ENCODE data around the gene EPM2AIP1.
A peak's percentile ranks its signal among the peaks of the same experiment; 100 is the strongest.

EPM2AIP1 gene

DNA sequence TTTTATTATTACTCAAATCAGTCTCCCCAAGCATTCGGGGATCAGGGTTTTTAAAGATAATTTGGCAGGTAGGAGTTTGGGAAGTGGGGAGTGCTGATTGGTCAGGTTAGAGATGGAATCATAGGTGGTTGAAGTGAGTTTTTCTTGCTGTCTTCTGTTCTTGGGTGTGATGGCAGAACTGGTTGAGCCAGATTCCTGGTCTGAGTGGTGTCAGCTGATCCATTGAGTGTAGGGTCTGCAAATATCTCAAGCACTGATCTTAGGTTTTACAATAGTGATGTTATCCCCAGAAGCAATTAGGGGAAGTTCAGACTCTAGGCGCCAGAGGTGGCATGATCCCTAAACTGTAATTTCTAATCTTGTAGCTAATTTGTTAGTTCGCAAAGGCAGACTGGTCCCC is 27.5 kb downstream of the EPM2AIP1 start:
- TF ChIP-seq, protein P1, sequence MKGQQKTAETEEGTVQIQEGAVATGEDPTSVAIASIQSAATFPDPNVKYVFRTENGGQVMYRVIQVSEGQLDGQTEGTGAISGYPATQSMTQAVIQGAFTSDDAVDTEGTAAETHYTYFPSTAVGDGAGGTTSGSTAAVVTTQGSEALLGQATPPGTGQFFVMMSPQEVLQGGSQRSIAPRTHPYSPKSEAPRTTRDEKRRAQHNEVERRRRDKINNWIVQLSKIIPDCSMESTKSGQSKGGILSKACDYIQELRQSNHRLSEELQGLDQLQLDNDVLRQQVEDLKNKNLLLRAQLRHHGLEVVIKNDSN (IDR thresholded peaks at IDR 0.05), result peak; percentile 71
- TF ChIP-seq YY1 (IDR thresholded peaks at IDR 0.05; ENCODE audit: low read depth) (no peak), TEAD4 (IDR thresholded peaks at IDR 0.05) (peak; percentile 78)

DNA sequence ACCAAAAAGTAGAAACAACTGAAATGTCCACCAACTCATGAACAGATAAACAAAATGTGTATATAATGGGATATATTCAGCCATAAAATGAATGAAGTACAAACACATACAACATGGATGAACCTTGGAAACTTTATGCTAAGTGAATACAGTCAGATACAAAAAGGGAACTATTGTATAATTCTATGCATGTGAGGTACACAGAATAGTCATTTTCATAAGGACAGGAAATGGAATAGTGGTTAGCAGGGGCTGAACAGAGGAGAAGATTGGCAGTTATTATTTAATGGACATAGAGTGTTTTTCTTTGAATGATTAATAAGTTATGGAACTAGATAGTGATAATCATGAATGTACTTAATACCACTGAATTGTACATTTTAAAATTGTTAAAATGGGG is 28.1 kb downstream of the EPM2AIP1 start:
- TF ChIP-seq FOXM1 (IDR thresholded peaks at IDR 0.05; ENCODE audit: borderline replicate concordance, low read depth) (no peak), TEAD4 (IDR thresholded peaks at IDR 0.05) (no peak), CEBPB (IDR thresholded peaks at IDR 0.05) (no peak), RAD21 (IDR thresholded peaks at IDR 0.05; ENCODE audit: low read depth) (no peak), TAF1 (IDR thresholded peaks at IDR 0.05; ENCODE audit: low read depth) (no peak), YY1 (IDR thresholded peaks at IDR 0.05; ENCODE audit: low read depth) (no peak), NFIC (IDR thresholded peaks at IDR 0.05) (no peak), ZBTB7A (IDR thresholded peaks at IDR 0.05; ENCODE audit: low read depth) (no peak), EP300 (IDR thresholded peaks at IDR 0.05; ENCODE audit: borderline replicate concordance) (no peak)
- TF ChIP-seq, protein P1 (IDR thresholded peaks at IDR 0.05), result no peak
- TF ChIP-seq, protein P2, sequence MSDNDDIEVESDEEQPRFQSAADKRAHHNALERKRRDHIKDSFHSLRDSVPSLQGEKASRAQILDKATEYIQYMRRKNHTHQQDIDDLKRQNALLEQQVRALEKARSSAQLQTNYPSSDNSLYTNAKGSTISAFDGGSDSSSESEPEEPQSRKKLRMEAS (IDR thresholded peaks at IDR 0.05), result no peak
- TF ChIP-seq, protein P3, sequence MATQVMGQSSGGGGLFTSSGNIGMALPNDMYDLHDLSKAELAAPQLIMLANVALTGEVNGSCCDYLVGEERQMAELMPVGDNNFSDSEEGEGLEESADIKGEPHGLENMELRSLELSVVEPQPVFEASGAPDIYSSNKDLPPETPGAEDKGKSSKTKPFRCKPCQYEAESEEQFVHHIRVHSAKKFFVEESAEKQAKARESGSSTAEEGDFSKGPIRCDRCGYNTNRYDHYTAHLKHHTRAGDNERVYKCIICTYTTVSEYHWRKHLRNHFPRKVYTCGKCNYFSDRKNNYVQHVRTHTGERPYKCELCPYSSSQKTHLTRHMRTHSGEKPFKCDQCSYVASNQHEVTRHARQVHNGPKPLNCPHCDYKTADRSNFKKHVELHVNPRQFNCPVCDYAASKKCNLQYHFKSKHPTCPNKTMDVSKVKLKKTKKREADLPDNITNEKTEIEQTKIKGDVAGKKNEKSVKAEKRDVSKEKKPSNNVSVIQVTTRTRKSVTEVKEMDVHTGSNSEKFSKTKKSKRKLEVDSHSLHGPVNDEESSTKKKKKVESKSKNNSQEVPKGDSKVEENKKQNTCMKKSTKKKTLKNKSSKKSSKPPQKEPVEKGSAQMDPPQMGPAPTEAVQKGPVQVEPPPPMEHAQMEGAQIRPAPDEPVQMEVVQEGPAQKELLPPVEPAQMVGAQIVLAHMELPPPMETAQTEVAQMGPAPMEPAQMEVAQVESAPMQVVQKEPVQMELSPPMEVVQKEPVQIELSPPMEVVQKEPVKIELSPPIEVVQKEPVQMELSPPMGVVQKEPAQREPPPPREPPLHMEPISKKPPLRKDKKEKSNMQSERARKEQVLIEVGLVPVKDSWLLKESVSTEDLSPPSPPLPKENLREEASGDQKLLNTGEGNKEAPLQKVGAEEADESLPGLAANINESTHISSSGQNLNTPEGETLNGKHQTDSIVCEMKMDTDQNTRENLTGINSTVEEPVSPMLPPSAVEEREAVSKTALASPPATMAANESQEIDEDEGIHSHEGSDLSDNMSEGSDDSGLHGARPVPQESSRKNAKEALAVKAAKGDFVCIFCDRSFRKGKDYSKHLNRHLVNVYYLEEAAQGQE (IDR thresholded peaks at IDR 0.05; ENCODE audit: low read depth), result no peak

DNA sequence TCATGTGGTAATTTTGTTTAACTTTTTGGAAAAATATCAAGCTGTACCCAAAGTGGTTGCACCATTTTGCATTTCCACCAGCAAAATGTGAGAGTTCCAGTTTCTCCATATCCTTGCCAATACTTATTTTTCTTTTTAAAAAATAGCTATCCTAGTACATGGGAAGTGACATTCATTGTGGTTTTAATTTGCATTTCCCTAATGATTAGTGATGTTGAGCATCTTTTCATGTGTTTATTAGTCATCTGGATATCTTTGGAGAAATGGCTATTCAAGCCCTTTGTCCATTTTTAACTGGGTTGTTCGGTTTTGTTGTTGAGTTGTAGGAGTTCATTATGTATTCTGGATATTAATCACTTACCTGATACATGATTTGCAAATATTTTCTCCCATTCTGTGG is 28.6 kb downstream of the EPM2AIP1 start:
- TF ChIP-seq EP300 (IDR thresholded peaks at IDR 0.05; ENCODE audit: borderline replicate concordance), result no peak
- TF ChIP-seq, protein P2 (IDR thresholded peaks at IDR 0.05), result no peak
- no peak for TF ChIP-seq YY1 (IDR thresholded peaks at IDR 0.05; ENCODE audit: low read depth)
- no peak for TF ChIP-seq TEAD4 (IDR thresholded peaks at IDR 0.05)
- TF ChIP-seq EGR1 (IDR thresholded peaks at IDR 0.05), result no peak
- no peak for TF ChIP-seq RAD21 (IDR thresholded peaks at IDR 0.05; ENCODE audit: low read depth)
- TF ChIP-seq, protein P3 (IDR thresholded peaks at IDR 0.05; ENCODE audit: low read depth), result no peak
- TF ChIP-seq TAF1 (IDR thresholded peaks at IDR 0.05; ENCODE audit: low read depth), result no peak
- TF ChIP-seq TCF12 (IDR thresholded peaks at IDR 0.05; ENCODE audit: low read depth), result no peak
- TF ChIP-seq, protein P1 (IDR thresholded peaks at IDR 0.05), result no peak
- TF ChIP-seq NFIC (IDR thresholded peaks at IDR 0.05), result no peak
- no peak for TF ChIP-seq FOXM1 (IDR thresholded peaks at IDR 0.05; ENCODE audit: borderline replicate concordance, low read depth)
- no peak for TF ChIP-seq CEBPB (IDR thresholded peaks at IDR 0.05)
- no peak for TF ChIP-seq CREB1 (IDR thresholded peaks at IDR 0.05; ENCODE audit: low read depth)
- TF ChIP-seq ZBTB7A (IDR thresholded peaks at IDR 0.05; ENCODE audit: low read depth), result no peak

DNA sequence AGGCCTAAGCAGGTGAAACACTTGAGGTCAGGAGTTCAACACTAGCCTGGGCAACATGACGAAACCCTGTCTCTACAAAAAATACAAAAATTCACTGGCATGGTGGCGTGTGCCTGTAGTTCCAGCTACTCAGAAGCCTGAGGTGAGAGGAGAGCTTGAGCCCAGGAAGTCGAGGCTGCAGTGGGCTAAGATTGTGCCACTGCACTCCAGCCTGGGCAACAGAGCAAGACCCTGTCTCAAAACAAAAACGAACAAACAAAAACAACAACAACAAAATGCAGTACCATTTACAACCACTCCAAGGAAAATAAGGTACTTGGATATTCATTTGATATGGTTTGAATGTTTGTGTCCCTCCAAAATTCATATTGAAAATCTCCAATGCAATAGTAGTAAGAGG is 32.4 kb downstream of the EPM2AIP1 start:
- TF ChIP-seq CREB1 (IDR thresholded peaks at IDR 0.05; ENCODE audit: low read depth) (no peak), FOXM1 (IDR thresholded peaks at IDR 0.05; ENCODE audit: borderline replicate concordance, low read depth) (no peak), TCF12 (IDR thresholded peaks at IDR 0.05; ENCODE audit: low read depth) (no peak), TAF1 (IDR thresholded peaks at IDR 0.05; ENCODE audit: low read depth) (no peak), ZBTB7A (IDR thresholded peaks at IDR 0.05; ENCODE audit: low read depth) (no peak), YY1 (IDR thresholded peaks at IDR 0.05; ENCODE audit: low read depth) (no peak), EGR1 (IDR thresholded peaks at IDR 0.05) (no peak), CEBPB (IDR thresholded peaks at IDR 0.05) (no peak), RAD21 (IDR thresholded peaks at IDR 0.05; ENCODE audit: low read depth) (no peak), NFIC (IDR thresholded peaks at IDR 0.05) (no peak)
- TF ChIP-seq, protein P1 (IDR thresholded peaks at IDR 0.05), result no peak
- TF ChIP-seq, protein P3 (IDR thresholded peaks at IDR 0.05; ENCODE audit: low read depth), result no peak
- TF ChIP-seq, protein P2 (IDR thresholded peaks at IDR 0.05), result no peak
